GM20000 (cell line): ENCODE data around the gene TPPP.

Source experiments
- DNase-seq: peaks from one replicate; pipeline ENCODE4 v3.0.0; 2012; ENCODE audit warnings: low spot score
- TF ChIP-seq, protein P1 (sequence below): IDR thresholded peaks from 2 replicates; pipeline ENCODE4 v1.5.1; 2012; ENCODE audit warnings: mild to moderate bottlenecking, control low read depth; ENCODE audit errors: extremely low read depth, missing control alignments

TPPP gene

DNA sequence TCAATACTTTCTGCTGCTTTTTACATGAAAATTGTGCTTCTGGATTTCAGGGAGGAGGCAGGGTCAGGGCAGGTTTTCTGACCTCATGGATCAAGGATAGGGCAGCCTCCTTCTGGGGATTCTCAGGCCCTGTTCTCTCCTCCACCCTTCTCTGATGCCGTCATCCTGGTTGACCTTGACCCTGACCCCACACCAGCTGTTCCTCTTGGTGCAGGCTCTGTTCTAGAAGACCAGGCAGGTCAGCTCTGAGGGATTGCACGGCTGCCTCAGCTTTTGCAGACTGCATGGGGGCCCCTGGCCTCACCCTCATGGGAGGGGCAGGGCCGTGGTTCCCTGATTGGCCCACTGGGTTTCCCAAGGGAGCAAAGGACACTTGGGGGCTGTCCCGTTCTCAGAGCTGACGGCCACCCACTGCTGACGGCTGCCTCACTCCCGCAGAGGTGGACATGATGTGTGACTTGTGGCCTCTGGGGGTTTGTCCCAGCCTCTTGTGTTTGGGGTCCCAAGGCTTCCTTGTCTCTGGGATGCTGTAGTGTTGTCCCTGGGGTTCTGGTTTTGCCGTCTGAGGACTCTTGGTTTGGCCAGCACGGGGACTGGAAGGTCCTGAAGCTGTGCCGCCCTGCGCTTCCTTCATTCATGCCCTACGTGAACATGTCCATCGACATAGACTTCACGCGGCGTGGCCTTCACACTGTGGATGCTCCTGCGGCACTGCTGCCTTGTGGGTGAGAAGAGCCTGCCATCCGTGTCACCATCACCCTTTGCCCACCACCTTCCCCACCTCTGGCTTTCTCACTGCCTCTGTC is 46.6 kb downstream of the TPPP start:
- TF ChIP-seq, protein P1, sequence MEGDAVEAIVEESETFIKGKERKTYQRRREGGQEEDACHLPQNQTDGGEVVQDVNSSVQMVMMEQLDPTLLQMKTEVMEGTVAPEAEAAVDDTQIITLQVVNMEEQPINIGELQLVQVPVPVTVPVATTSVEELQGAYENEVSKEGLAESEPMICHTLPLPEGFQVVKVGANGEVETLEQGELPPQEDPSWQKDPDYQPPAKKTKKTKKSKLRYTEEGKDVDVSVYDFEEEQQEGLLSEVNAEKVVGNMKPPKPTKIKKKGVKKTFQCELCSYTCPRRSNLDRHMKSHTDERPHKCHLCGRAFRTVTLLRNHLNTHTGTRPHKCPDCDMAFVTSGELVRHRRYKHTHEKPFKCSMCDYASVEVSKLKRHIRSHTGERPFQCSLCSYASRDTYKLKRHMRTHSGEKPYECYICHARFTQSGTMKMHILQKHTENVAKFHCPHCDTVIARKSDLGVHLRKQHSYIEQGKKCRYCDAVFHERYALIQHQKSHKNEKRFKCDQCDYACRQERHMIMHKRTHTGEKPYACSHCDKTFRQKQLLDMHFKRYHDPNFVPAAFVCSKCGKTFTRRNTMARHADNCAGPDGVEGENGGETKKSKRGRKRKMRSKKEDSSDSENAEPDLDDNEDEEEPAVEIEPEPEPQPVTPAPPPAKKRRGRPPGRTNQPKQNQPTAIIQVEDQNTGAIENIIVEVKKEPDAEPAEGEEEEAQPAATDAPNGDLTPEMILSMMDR: no peak
- no peak for DNase-seq

DNA sequence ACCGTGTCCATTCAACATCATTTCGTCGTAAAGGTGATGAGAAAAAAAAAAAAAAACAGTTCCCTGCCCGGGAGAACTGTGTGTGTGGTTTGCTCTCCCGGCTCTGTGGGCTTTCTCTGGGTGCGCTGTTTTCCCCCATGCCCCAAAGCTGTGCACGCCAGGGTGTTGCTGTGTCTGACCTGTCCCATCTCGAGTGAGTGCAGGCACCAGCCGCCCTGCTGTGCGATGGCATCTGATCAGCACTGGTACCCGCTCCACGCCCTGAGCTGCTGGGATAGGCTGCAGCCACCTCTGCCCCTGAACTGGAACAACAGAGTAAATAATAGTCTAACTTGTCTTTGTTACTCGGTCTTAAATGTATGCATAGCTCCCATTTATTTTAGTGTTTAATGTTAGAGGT is 47.7 kb downstream of the TPPP start:
- TF ChIP-seq, protein P1: no peak

DNA sequence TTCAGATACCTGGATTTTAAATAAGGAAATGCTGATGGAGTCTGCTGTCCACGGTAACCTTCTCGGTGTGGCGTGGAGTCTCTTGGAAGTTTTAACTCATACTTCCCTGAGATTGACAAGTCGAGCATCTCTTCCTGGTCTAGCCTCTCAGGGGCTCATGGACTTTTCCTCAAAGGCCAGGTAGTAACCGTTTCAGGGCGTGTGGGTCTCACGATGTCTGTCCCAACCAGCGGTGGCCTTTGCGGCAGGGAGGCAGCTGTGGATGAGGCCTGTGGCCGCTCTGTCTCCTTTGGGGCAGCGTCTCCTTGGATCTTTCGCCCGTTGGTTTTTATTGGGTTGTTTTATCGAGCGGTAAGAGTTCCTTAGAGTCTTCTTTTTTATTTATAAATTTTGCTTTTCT is 48.2 kb downstream of the TPPP start:
- no peak for DNase-seq
- TF ChIP-seq, protein P1: no peak

More for the DNA sequence above, 47.7 kb downstream of the TPPP start:
- no peak for DNase-seq

DNA sequence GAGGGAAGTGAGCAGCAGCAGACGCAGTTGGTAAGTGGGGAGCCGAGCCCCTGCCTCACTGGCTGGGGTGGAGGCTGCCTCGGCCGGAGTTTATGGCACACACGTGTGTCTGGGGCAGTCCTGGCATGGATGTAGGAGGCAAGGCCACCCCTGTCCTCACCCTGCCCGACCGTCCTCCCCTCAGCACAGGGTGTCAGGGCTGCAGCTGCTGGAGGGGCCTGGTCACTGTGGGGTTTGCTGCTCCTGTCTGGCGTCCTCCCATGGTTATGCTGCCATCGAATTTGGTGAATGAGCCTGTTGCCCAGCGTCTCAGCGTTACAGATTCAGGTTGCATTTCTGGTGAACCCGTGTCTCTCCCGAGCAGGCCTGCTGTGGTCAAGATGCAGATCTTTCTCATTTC is 48.6 kb downstream of the TPPP start:
- DNase-seq: no peak
- TF ChIP-seq, protein P1: no peak

DNA sequence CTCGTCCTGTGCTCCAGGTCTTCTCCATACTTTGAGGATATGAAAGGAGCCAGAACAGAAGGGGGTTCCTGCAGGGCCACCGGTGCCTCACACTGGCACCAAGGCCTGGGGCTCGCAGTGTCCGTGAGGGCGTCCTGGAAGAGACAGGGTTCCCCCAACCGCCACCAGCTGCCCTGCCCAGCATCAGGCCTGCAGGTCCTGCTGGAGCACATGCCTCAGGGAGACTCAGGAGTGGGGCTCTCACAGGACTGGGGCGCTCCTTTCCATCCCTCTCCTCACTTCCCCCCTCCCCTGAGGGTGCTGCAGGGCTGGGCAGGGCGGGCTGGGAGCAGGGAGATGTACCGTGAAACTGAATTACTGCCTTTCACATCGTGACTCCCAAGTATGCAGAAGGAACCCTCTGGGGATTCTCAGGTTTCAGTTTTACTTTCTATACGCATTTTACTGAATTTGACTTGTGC is 49.3 kb downstream of the TPPP start:
- TF ChIP-seq, protein P1: no peak
- peak; percentile 66 for DNase-seq

DNA sequence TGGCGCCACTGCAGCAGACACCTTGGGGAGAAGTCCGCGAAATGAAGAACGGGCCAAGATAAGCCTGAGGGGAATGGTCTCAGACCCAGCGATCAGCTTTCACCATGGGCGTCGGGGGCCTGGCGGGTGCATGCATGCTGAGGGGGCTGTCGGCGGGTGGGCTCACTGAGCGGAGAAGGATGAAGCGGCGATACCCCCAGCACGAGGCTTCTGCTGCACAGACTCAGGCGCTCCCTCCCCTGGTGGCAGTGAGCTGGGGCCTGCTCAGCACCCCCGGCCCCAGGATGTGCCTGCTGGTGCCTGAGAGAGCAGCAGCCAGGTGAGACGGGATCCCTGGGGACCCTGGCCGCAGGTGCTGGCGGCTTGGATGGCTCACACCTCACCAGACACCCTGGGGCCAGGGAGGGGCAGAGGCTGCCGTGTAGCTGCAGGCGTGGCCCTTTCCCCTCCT is 49.8 kb downstream of the TPPP start:
- peak; percentile 36 for DNase-seq
- TF ChIP-seq, protein P1: no peak

DNA sequence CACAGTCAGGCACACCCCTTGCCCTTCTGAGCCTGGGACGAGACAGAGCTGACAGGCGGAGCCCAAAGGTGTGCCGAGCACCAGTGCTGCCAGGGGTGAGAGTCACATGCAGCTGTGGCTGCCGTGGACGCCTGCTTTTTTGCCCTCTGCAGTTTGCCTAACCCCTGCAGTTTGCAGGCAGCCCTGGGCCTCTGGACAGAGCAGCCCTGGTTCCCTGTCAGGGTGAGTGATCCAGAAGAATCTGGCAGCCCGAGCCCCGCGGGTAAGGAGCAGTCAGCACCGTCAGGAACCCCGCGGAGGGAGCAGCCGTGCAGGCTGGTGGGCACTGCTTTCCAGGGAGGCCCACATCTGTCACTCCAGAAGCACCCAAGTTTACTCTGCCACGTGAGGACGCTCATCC is 50.7 kb downstream of the TPPP start:
- TF ChIP-seq, protein P1: no peak
- no peak for DNase-seq
